Fibroblast of skin of left quadriceps (primary cell): Measurements from ENCODE around the gene GXYLT2.

Experiments
- DNase-seq, 2 experiments: peaks; one replicate each; pipeline ENCODE4 v3.0.0-alpha.2; 2013; ENCODE audit warnings: low read depth in 2 of 2

Gene GXYLT2

GRCh38 chr3:72887705-72888545 lies at the start of gene GXYLT2:
GXYLT2 (plus strand) TSS chr3:72888046; CDS start chr3:72888234, 188 bp downstream.
- no peak for DNase-seq

- DNase-seq = no peak
Measured at GRCh38 chr3:72839057-72839456, 48.8 kb upstream of the GXYLT2 start.

- no peak for DNase-seq
Measured at GRCh38 chr3:72844436-72844993, 43.3 kb upstream of the GXYLT2 start.

GRCh38 chr3:72846166-72846565 lies 41.7 kb upstream of the GXYLT2 start:
- DNase-seq = no peak

- DNase-seq = no peak
Measured at GRCh38 chr3:72847282-72847681, 40.6 kb upstream of the GXYLT2 start.

- DNase-seq = peak; percentile 85 to 86
Measured at GRCh38 chr3:72847751-72848702, 39.8 kb upstream of the GXYLT2 start, which contains the start of gene SHQ1. SHQ1 (minus strand) TSS chr3:72848445; CDS start chr3:72848340, 105 bp downstream.

- no peak for DNase-seq
Measured at GRCh38 chr3:72848703-72849081, 39.2 kb upstream of the GXYLT2 start.

- DNase-seq = no peak
Measured at GRCh38 chr3:72855001-72855400, 32.8 kb upstream of the GXYLT2 start.

GRCh38 chr3:72860053-72860452 lies 27.8 kb upstream of the GXYLT2 start:
- no peak for DNase-seq

- DNase-seq = no peak
Measured at GRCh38 chr3:72860846-72861245, 27.0 kb upstream of the GXYLT2 start.

GRCh38 chr3:72862314-72863090 lies 25.3 kb upstream of the GXYLT2 start:
- DNase-seq = no peak

GRCh38 chr3:72872183-72872582 lies 15.7 kb upstream of the GXYLT2 start:
- DNase-seq = peak; percentile 89 to 90

- no peak for DNase-seq
Measured at GRCh38 chr3:72887343-72887704, 522 bp upstream of the GXYLT2 start.

- no peak for DNase-seq
Measured at GRCh38 chr3:72888546-72889309, 882 bp downstream of the GXYLT2 start.

GRCh38 chr3:72889310-72890165 lies 1.7 kb downstream of the GXYLT2 start:
- no peak for DNase-seq

GRCh38 chr3:72890166-72890925 lies 2.5 kb downstream of the GXYLT2 start:
- DNase-seq = no peak

GRCh38 chr3:72891053-72891855 lies 3.4 kb downstream of the GXYLT2 start:
- peak; percentile 100 for DNase-seq
